ENCODE measurements around the gene RGL3. TPM values are rescaled to one million over a fixed set of nuclear protein-coding genes. Genes with fewer than 3 reads are reported as not detected.
A peak's percentile ranks its signal among the peaks of the same experiment; 100 is the strongest.

The RGL3 gene
- total and polyA plus RNA-seq, 9 of the 15 experiments (the other 6 are each of a cell fraction or from before 2014, with no cell fraction given), result 0.12 to 0.61 (median 0.32) TPM; not detected in 4

- no peak overlapping the region for H3K4me3 ChIP-seq
- BruUV-seq (replicated peaks), result no TSS peak
- H3K27me3 ChIP-seq (ENCODE audit: control insufficient read depth in 2 of 2, insufficient read depth in 2 of 2, low read length in 2 of 2), result peaks cover 7 to 40% of the 10 kb centered on the region in 2 experiments
- in situ Hi-C loops (cut with MboI), result no loop called here
- H3K9me3 ChIP-seq (replicated peaks; ENCODE audit: control insufficient read depth, insufficient read depth, low read depth, low read length), result no peaks in the 10 kb centered on the region
- ChIA-PET POLR2A (interaction anchor here (0.6 kb wide), 1 partner anchor 14 kb away, joined by 3 read pairs; no protein-coding TSS in a partner anchor), CTCF (ENCODE audit: low intra/inter-chr PET ratio) (interaction anchor here (0.7 kb wide), 1 partner anchor 230 kb away, joined by 3 read pairs; no protein-coding TSS in a partner anchor)
- H3K79me2 ChIP-seq (ENCODE audit: control insufficient read depth, insufficient read depth, low read length), result no peaks in the 10 kb centered on the region
- ATAC-seq (no peak), FAIRE-seq (no peak), DNase-seq (ENCODE audit: extremely low read depth in 1 of 4, low spot score in 3 of 4) (no peak)
- 15% methylated on average over 8 of the region's 11 CpGs for WGBS (ENCODE audit: insufficient coverage, low coverage, missing lambda C conversion rate)
- no peak overlapping the region for H3K27ac ChIP-seq (ENCODE audit: extremely low read depth, low read depth, low read length)
- H3K4me2 ChIP-seq (ENCODE audit: insufficient read depth, low read length), result no peak overlapping the region
- H4K20me1 ChIP-seq (replicated peaks; ENCODE audit: control insufficient read depth, insufficient read depth, low read length), result no peaks in the 10 kb centered on the region
- TF ChIP-seq TEAD4 (IDR thresholded peaks at IDR 0.05; ENCODE audit: low read length) (no peak), TEAD4 (CRISPR knock-in tag; IDR thresholded peaks at IDR 0.05; ENCODE audit: borderline replicate concordance) (0 out of 2 replicates have a peak, but pooled peaks have one; percentile 4), MLLT1 (IDR thresholded peaks at IDR 0.05) (peak; percentile 9 to 39; a peak in 1 of 4 replicates), TRIM24 (IDR thresholded peaks at IDR 0.05) (0 out of 4 replicates have a peak, but pooled peaks of 1 of the 2 experiments have one; percentile 4), TRIM25 (IDR thresholded peaks at IDR 0.05; ENCODE audit: borderline replicate concordance) (peak; percentile 24; the same call in 1 of the 2 replicates), CBX2 (IDR thresholded peaks at IDR 0.05; ENCODE audit: insufficient read depth, low read length, poor library complexity, severe bottlenecking) (no peak), CBX1 (IDR thresholded peaks at IDR 0.05; ENCODE audit: low read depth) (0 out of 2 replicates have a peak, but pooled peaks have one; percentile 22), CSDE1 (IDR thresholded peaks at IDR 0.05) (no peak), CBX3 (IDR thresholded peaks at IDR 0.05; ENCODE audit: borderline replicate concordance in 1 of 2, low read length in 2 of 2) (0 out of 3 replicates have a peak, but pooled peaks of 1 of the 2 experiments have one; percentile 14), PHF20 (IDR thresholded peaks at IDR 0.05; ENCODE audit: partially characterized antibody) (peak; percentile 36), ZNF280A (IDR thresholded peaks at IDR 0.05; ENCODE audit: low read depth, partially characterized antibody) (peak; percentile 43)
- H2AFZ ChIP-seq (ENCODE audit: low read depth, low read length), result no peak overlapping the region
- no peaks in the 10 kb centered on the region for H3K36me3 ChIP-seq (ENCODE audit: control insufficient read depth, insufficient read depth, low read length)
- peaks cover 0 to 9% of the 10 kb centered on the region in 2 experiments; a peak in 1 of 5 replicates for H3K4me1 ChIP-seq (replicated peaks in 1 of 2; ENCODE audit: control insufficient read depth in 2 of 2, insufficient read depth in 2 of 2, low read length in 2 of 2)
- H3K9ac ChIP-seq (ENCODE audit: insufficient read depth in 1 of 2, low read depth in 2 of 2, low read length in 2 of 2), result no peak overlapping the region
- intact Hi-C loops (cut with micrococcal nuclease), result no loop called here
- H3K9me1 ChIP-seq (ENCODE audit: control insufficient read depth, insufficient read depth, low read length), result no peaks in the 10 kb centered on the region
Measured at GRCh38 chr19:11464333-11465265, 45.5 kb upstream of the RGL3 start.
